Globus pallidus (tissue), 1 donor: ENCODE measurements around the gene SEMG1.

ENCODE experiments used
- DNase-seq: peaks from one replicate; pipeline ENCODE4 v3.0.0-alpha.2; 2015; ENCODE audit warnings: low spot score

The SEMG1 gene, protein sequence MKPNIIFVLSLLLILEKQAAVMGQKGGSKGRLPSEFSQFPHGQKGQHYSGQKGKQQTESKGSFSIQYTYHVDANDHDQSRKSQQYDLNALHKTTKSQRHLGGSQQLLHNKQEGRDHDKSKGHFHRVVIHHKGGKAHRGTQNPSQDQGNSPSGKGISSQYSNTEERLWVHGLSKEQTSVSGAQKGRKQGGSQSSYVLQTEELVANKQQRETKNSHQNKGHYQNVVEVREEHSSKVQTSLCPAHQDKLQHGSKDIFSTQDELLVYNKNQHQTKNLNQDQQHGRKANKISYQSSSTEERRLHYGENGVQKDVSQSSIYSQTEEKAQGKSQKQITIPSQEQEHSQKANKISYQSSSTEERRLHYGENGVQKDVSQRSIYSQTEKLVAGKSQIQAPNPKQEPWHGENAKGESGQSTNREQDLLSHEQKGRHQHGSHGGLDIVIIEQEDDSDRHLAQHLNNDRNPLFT

DNA sequence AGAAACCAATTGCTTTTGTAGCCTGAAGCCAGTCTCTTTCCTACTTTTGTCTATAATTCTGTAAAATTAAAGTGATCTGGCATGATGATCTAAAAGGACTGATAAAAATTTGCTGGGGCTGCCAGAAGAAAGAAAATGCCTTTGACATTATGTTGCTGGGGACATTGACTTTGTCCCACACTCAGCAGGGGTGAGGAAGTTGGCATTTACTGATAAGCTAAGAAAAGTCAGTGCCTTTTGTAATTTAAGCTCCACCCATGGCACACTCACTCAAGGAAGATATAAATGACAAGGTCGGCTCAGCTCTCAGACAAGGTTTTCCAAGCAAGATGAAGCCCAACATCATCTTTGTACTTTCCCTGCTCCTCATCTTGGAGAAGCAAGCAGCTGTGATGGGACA is at the start of gene SEMG1:
SEMG1 (plus strand) TSS at position 309 of the 400 bp plus-strand sequence; CDS start at position 330, 21 bp downstream.
- no peak for DNase-seq

GRCh38 chr20:45157962-45158361 is 48.9 kb upstream of the SEMG1 start:
- DNase-seq = peak; percentile 41

- no peak for DNase-seq
Measured at GRCh38 chr20:45163083-45163803, 43.6 kb upstream of the SEMG1 start.

DNA sequence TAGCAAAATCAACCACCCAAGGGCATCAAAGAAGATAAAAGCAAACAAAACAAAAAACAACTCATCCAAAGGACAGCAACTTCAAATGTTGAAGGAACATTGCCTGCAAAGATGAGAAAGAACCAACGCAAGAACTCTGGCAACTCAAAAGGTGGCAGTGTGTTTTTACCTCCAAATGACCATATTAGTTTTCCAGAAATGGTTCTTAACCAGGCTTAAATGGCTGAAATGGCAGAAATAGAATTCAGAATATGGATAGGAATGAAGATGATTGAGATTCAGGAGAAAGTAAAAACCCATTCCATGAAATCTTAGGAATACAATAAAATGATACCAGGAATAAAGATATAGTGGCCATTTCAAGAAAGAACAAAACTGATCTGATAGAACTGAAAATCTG is 41.9 kb upstream of the SEMG1 start:
- no peak for DNase-seq

DNA sequence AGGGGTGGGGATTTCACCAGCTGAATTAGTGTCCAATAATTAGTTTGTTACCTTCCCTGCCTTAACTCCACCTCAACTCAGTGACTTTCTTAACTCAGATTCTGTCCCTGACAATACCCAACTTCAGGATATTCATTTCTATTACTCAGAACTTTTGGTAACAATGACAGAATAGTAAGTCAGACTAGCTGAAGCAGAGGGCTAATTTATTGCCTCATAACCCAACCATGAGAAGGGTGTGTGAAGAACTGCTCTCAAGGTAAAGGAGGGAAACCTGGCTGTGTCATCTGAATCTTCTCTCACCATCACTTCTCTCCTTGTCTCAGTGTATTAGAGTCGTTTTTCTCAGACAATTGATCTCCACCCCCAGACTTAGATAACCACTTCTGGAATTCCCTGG is 33.3 kb upstream of the SEMG1 start:
- DNase-seq = no peak

- DNase-seq = no peak
Measured at GRCh38 chr20:45174434-45175364, 32.1 kb upstream of the SEMG1 start, which contains the start of gene PI3. Gene PI3 (plus strand): TSS chr20:45174902. CDS start chr20:45174923, 21 bp downstream.

DNA sequence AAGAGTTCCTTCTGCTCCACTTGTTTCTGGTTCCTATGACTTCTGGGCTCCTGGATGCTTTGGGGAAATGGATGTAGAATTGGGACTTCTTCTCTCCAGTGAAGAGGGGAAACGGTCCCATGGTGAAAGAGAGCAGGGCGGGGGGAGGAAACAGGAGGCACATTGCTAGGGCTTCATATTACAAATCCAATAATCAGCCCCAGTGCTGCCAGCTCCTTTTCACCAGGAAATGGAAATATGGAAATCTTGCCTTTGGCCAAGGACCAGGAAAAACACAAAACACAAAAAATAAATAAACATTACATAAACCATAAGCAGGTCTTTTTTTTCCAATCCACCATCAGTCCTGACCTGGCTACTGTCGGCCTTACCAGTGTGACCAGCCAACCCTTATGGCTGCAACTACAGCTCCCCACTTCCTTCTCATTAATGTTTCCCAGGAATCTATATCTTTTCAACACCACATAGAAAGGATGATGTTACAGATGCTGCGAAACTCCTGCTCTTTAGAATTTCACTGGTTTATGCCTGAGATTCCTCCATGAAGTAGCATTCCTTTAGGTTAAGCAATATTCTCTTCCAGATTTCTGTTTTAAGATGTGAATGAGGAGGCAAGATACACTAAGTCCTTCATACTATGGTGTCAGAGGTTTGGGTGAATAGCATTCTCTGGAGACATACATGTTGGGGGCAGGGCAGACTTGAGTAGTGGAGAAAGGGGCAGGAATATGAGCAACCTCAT is 30.1 kb upstream of the SEMG1 start:
- DNase-seq = no peak

- no peak for DNase-seq
Measured at GRCh38 chr20:45179166-45179565, 27.7 kb upstream of the SEMG1 start.

DNA sequence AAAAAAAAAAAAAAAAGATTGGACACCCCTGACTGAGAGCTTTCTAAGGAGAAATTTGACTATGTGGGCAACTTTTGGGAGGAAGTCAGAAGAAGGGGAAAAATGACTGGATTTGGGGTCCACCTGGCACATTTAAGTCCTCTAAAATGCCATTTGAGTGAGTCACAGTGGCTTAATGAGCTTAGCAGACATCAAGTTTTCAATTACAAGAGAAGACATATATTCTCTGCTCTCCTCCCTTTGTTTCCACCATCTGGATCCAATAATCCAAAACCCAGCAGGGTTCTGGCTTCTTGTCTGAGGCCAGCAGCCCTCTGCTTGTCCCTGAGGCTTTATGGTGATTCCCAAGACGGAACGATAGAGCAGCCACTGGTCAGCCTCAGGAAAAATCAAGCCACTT is 25.2 kb upstream of the SEMG1 start:
- DNase-seq = no peak

- DNase-seq = no peak
Measured at GRCh38 chr20:45183084-45183483, 23.7 kb upstream of the SEMG1 start.

- no peak for DNase-seq
Measured at GRCh38 chr20:45187693-45188092, 19.1 kb upstream of the SEMG1 start.

GRCh38 chr20:45189067-45189609 is 17.7 kb upstream of the SEMG1 start:
- DNase-seq = no peak

DNA sequence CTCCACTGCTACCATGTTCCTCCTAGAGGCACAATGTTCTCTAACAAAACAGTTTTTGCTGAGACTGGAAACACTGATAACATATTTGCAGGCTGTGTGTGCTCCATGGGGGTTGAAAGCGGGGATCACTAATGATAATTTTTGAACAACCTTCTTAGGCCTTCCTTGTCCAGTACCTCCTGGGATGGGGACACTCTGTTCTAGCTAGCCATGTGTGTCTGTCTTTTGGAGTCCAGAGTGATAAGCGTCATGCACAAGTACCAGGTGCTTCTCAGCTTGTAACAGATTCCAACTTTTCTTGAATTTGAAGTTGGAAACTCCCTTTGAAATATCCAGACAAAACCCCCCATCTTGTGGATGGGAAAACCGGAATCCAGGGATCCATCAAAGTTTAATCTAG is 17.0 kb upstream of the SEMG1 start:
- DNase-seq = no peak

- no peak for DNase-seq
Measured at GRCh38 chr20:45191926-45192325, 14.9 kb upstream of the SEMG1 start.

DNA sequence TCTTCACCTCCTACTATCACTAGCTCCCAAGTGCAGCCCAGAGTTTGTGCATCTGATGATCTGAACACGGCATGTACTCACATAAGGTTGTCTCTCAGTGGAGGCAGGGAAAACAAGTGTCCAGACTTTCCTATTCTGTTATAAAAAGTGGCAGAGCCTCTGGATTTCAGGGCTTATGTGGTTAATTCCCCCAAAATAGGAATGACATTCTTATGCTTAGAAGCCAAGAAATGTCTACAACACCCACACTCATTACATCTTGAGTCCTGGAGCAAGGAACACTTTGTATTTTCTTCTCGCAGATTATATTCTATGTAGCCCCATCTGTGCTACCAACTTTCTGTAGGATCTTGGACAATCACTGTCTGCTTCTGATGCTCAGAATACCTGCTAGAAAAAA is 13.5 kb upstream of the SEMG1 start:
- no peak for DNase-seq

- DNase-seq = no peak
Measured at GRCh38 chr20:45209924-45210323, 3.1 kb downstream of the SEMG1 start.

DNA sequence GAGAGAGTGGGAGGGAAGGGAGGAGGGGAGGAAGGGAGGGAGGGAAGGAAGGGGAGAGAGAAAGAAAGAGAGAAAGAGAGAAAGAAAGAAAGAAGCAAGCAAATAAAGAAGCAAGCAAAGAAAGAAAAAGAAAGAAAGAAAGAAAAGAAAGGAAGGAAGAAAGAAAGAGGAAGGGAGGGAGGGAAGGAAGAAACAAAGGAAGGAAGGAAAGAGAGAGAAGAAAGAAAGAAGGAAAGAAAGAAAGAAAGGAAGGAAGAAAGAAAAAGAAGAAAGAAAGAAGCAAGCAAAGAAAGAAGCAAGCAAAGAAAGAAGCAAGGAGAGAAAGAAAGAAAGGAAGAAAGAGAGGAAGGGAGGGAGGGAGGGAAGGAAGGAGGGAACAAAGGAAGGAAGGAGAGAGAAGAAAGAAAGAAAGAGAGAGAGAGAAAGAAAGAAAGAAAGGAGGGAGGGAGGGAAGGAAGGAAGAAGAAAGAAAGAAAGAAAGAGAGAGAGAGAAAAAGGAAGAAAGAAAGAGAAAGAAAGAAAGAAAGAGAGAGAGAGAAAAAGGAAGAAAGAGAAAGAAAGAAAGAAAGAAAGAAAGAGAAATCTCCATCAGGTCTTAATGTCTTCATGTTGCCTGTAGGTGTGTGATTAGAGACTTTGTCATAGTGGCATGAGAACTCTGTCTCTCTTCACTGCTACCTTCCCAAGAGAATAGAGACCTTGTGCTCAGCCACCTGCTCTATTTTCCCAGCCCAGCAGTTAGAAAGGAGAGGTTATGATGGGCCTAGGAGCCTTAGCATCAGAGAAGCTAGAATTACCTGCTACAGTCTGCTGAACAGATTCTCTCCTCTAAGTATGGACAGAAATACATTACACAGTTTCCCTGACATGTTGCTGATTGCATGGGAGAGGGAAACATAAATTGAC is 5.0 kb downstream of the SEMG1 start:
- no peak for DNase-seq

- DNase-seq = no peak
Measured at GRCh38 chr20:45212836-45213235, 6.0 kb downstream of the SEMG1 start.

DNA sequence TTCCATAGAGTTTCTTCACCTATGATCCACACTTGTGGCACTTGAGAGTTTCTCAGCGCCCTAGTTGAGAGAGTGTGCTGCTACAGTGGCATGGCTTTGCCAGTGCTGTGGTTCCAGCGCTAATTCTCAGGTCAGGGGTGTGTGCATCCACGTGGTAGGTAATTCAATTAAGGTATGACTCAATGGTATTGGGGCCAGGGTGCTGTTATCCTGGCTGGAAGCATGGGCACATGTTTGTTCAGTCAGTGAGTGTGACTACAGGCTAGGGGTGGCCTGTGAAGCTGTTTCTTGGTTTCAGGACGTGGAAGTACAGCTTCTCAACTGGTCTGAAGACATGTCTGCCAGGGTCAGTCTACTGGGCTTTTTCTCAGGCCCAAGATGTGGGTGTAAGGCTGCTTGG is 11.3 kb downstream of the SEMG1 start:
- DNase-seq = no peak

- DNase-seq = no peak
Measured at GRCh38 chr20:45218636-45219035, 11.8 kb downstream of the SEMG1 start.
